Keratinocyte (primary cell): ENCODE results near the gene MED29. TPM values are rescaled to one million over a fixed set of nuclear protein-coding genes. Genes with fewer than 3 reads are reported as not detected.

Experiments
- DNase-seq: peaks from one replicate; pipeline ENCODE4 v3.0.0-alpha.2; 2011; ENCODE audit warnings: low read depth, missing footprints, low spot score
- FAIRE-seq: peaks from 2 replicates; lab custom pipeline; 2011; peaks lifted over from hg19 to GRCh38; lab: Jason Lieb, UNC
- H2AFZ ChIP-seq: 2 replicates; pipeline ENCODE4 v1.6.0; 2012; ENCODE audit warnings: low read length, control low read depth, inconsistent platforms; ENCODE audit not compliant: control insufficient read depth
- H3K27ac ChIP-seq: 2 replicates; pipeline ENCODE4 v1.5.1; 2011; ENCODE audit warnings: low read length; ENCODE audit not compliant: control insufficient read depth, insufficient read depth
- H3K27me3 ChIP-seq: 3 replicates; pipeline ENCODE4 v1.6.0; 2011; ENCODE audit warnings: low read length; ENCODE audit not compliant: control insufficient read depth, insufficient read depth; ENCODE audit errors: extremely low read depth
- H3K36me3 ChIP-seq, 2 experiments: 2 replicates in 1 of 2; 3 replicates in 1 of 2; pipeline ENCODE4 v1.5.1; 2011; ENCODE audit warnings: low read length in 2 of 2, mild to moderate bottlenecking in 1 of 2; ENCODE audit not compliant: control insufficient read depth in 2 of 2, insufficient read depth in 2 of 2; ENCODE audit errors: extremely low read depth in 1 of 2
- H3K4me1 ChIP-seq: 3 replicates; pipeline ENCODE4 v1.5.1; 2011; ENCODE audit warnings: low read length; ENCODE audit not compliant: control insufficient read depth, insufficient read depth; ENCODE audit errors: extremely low read depth
- H3K4me2 ChIP-seq: 3 replicates; pipeline ENCODE4 v1.6.0; 2011; ENCODE audit warnings: low read depth, low read length; ENCODE audit not compliant: control insufficient read depth, insufficient read depth; ENCODE audit errors: extremely low read depth
- H3K4me3 ChIP-seq, 3 experiments: fragments of 200-600 bp in 1 of 3; sonication (generic) in 1 of 3; 2 replicates in 2 of 3; 3 replicates in 1 of 3; pipeline ENCODE4 v1.5.1; 2011 to 2016; ENCODE audit warnings: low read length in 3 of 3, mild to moderate bottlenecking in 3 of 3, control low read depth in 2 of 3, inconsistent platforms in 1 of 3, low read depth in 1 of 3, mixed read lengths in 1 of 3, mixed run types in 1 of 3, moderate library complexity in 1 of 3; ENCODE audit not compliant: control insufficient read depth in 2 of 3, insufficient read depth in 2 of 3; ENCODE audit errors: extremely low read depth in 1 of 3
- H3K79me2 ChIP-seq: 2 replicates; pipeline ENCODE4 v1.6.0; 2012; ENCODE audit warnings: low read length; ENCODE audit not compliant: control insufficient read depth, insufficient read depth
- H3K9ac ChIP-seq: 3 replicates; pipeline ENCODE4 v1.6.0; 2011; ENCODE audit warnings: low read length; ENCODE audit not compliant: control insufficient read depth, insufficient read depth; ENCODE audit errors: extremely low read depth
- H3K9me1 ChIP-seq: 3 replicates; pipeline ENCODE4 v1.6.0; 2011; ENCODE audit warnings: low read length; ENCODE audit not compliant: control insufficient read depth, insufficient read depth; ENCODE audit errors: extremely low read depth
- H3K9me3 ChIP-seq: 2 replicates; pipeline ENCODE4 v1.5.1; 2012; ENCODE audit warnings: low read depth, low read length; ENCODE audit not compliant: control insufficient read depth
- H4K20me1 ChIP-seq: 3 replicates; pipeline ENCODE4 v1.6.0; 2011; ENCODE audit warnings: low read length; ENCODE audit not compliant: control insufficient read depth, insufficient read depth; ENCODE audit errors: extremely low read depth
- CTCF ChIP-seq, 3 experiments: IDR thresholded peaks in 1 of 3; conservative IDR thresholded peaks in 1 of 3; optimal IDR thresholded peaks in 1 of 3; 2 replicates in 2 of 3; 3 replicates in 1 of 3; pipeline versions ENCODE3 to v1.5.1; 2011; ENCODE audit warnings: low read length in 3 of 3, mild to moderate bottlenecking in 3 of 3, moderate library complexity in 2 of 3, control low read depth in 1 of 3, inconsistent platforms in 1 of 3; ENCODE audit not compliant: insufficient read depth in 2 of 3; ENCODE audit errors: extremely low read depth in 1 of 3
- EZH2 ChIP-seq: IDR thresholded peaks from one replicate; pipeline ENCODE4 v1.6.1; 2012; ENCODE audit warnings: inconsistent platforms, mild to moderate bottlenecking, low read length, moderate library complexity
- dilution Hi-C: fragments of 300-500 bp; cut with MboI; formaldehyde crosslinking; loops from one replicate; pipeline ENCODE4 v1.7.0; 2020; ENCODE audit warnings: low sequenced_read_pairs; ENCODE audit not compliant: extremely low pct_ligation_motif_present
- polyA plus RNA-seq, 5 experiments: library from polyadenylated mRNA; depleted of rRNA in 3 of 5; stranded (reverse) in 3 of 5; stranded (forward) in 1 of 5; unstranded in 1 of 5; fragments of >200 nt; gene quantifications; 1 replicate in 1 of 5; 2 replicates in 3 of 5; 3 replicates in 1 of 5; pipeline versions ENCODE4 v1.2.1 to v1.2.3, GENCODE V29; 2011 to 2012; ENCODE audit warnings: missing spikeins in 2 of 5, low read depth in 1 of 5, low replicate concordance in 1 of 5

The MED29 gene
- polyA plus RNA-seq, 1 donor (not counting 4 experiments of a cell fraction or from before 2014, with no cell fraction given), result 14.7 TPM

GRCh38 chr19:39350156-39350555 is 41.0 kb upstream of the MED29 start:
- Histone ChIP-seq H2AFZ (no peak overlapping the region), H3K4me1 (no peaks in the 10 kb centered on the region), H3K27me3 (no peaks in the 10 kb centered on the region), H3K79me2 (peaks cover 26% of the 10 kb centered on the region), H3K9me3 (no peaks in the 10 kb centered on the region), H3K9me1 (peaks cover 2% of the 10 kb centered on the region), H3K4me3 (no peak overlapping the region), H3K27ac (no peak overlapping the region), H3K4me2 (no peak overlapping the region), H4K20me1 (no peaks in the 10 kb centered on the region), H3K36me3 (peaks cover 17 to 26% of the 10 kb centered on the region in 2 experiments), H3K9ac (no peak overlapping the region)
- dilution Hi-C loops, result no loop called here
- no peak for TF ChIP-seq EZH2
- TF ChIP-seq CTCF (optimal IDR thresholded peaks at IDR 0.05 in 1 of 3, IDR thresholded peaks at IDR 0.05 in 1 of 3, conservative IDR thresholded peaks at IDR 0.05 in 1 of 3; ENCODE audit: extremely low read depth in 1 of 3, insufficient read depth in 2 of 3, low read length in 3 of 3), result no peak
- no peak for FAIRE-seq
- DNase-seq, result no peak

- dilution Hi-C loops, result no loop called here
- Histone ChIP-seq H3K4me3 (no peak overlapping the region), H3K79me2 (peaks cover 17% of the 10 kb centered on the region), H3K27ac (no peak overlapping the region), H3K4me2 (no peak overlapping the region), H4K20me1 (no peaks in the 10 kb centered on the region), H2AFZ (no peak overlapping the region), H3K27me3 (no peaks in the 10 kb centered on the region), H3K9me3 (no peaks in the 10 kb centered on the region), H3K4me1 (no peaks in the 10 kb centered on the region), H3K36me3 (peaks cover 21 to 40% of the 10 kb centered on the region in 2 experiments), H3K9me1 (no peaks in the 10 kb centered on the region), H3K9ac (no peak overlapping the region)
- TF ChIP-seq EZH2 (no peak), CTCF (optimal IDR thresholded peaks at IDR 0.05 in 1 of 3, IDR thresholded peaks at IDR 0.05 in 1 of 3, conservative IDR thresholded peaks at IDR 0.05 in 1 of 3; ENCODE audit: extremely low read depth in 1 of 3, insufficient read depth in 2 of 3, low read length in 3 of 3) (no peak)
- no peak for DNase-seq
- no peak for FAIRE-seq
These were observed 39.6 kb upstream of the MED29 start for GRCh38 chr19:39351537-39352064.
